ENCODE data around the gene UBAC1. TPM values are rescaled to one million over a fixed set of nuclear protein-coding genes. Genes with fewer than 3 reads are reported as not detected.

The UBAC1 gene
- polyA plus RNA-seq, 1 donor (not counting 4 experiments of a cell fraction or from before 2014, with no cell fraction given), result 50.7 TPM

- DNase-seq (ENCODE audit: low read depth, low spot score), result no peak
- H3K9me1 ChIP-seq (ENCODE audit: control insufficient read depth, extremely low read depth, insufficient read depth, low read length), result no peaks in the 10 kb centered on the region
- H2AFZ ChIP-seq (ENCODE audit: control insufficient read depth, low read length), result no peak overlapping the region
- H3K9ac ChIP-seq (ENCODE audit: control insufficient read depth, extremely low read depth, insufficient read depth, low read length), result no peak overlapping the region
- H3K4me2 ChIP-seq (ENCODE audit: control insufficient read depth, extremely low read depth, insufficient read depth, low read depth, low read length), result no peak overlapping the region
- no peak overlapping the region for H3K27ac ChIP-seq (ENCODE audit: control insufficient read depth, insufficient read depth, low read length)
- no peak for TF ChIP-seq CTCF (optimal IDR thresholded peaks at IDR 0.05 in 1 of 3, IDR thresholded peaks at IDR 0.05 in 1 of 3, conservative IDR thresholded peaks at IDR 0.05 in 1 of 3; ENCODE audit: extremely low read depth in 1 of 3, insufficient read depth in 2 of 3, low read length in 3 of 3)
- peak; percentile 82 for TF ChIP-seq EZH2 (IDR thresholded peaks at IDR 0.05; ENCODE audit: low read length)
- H3K36me3 ChIP-seq (ENCODE audit: control insufficient read depth in 2 of 2, extremely low read depth in 1 of 2, insufficient read depth in 2 of 2, low read length in 2 of 2), result no peaks in the 10 kb centered on the region
- no peaks in the 10 kb centered on the region for H4K20me1 ChIP-seq (ENCODE audit: control insufficient read depth, extremely low read depth, insufficient read depth, low read length)
- H3K79me2 ChIP-seq (ENCODE audit: control insufficient read depth, insufficient read depth, low read length), result no peaks in the 10 kb centered on the region
- peaks cover 50% of the 10 kb centered on the region for H3K27me3 ChIP-seq (ENCODE audit: control insufficient read depth, extremely low read depth, insufficient read depth, low read length)
- dilution Hi-C loops (cut with MboI; ENCODE audit: extremely low pct_ligation_motif_present, low sequenced_read_pairs), result no loop called here
- no peaks in the 10 kb centered on the region for H3K9me3 ChIP-seq (ENCODE audit: control insufficient read depth, low read depth, low read length)
- no peak overlapping the region for H3K4me3 ChIP-seq (ENCODE audit: control insufficient read depth in 2 of 3, extremely low read depth in 1 of 3, insufficient read depth in 2 of 3, low read depth in 1 of 3, low read length in 3 of 3)
- H3K4me1 ChIP-seq (ENCODE audit: control insufficient read depth, extremely low read depth, insufficient read depth, low read length), result peaks cover 10% of the 10 kb centered on the region
- no peak for FAIRE-seq
Observed at GRCh38 chr9:135989722-135990467, 28.7 kb upstream of the UBAC1 start.

- Histone ChIP-seq H2AFZ (ENCODE audit: control insufficient read depth, low read length) (no peak overlapping the region), H3K4me3 (ENCODE audit: control insufficient read depth in 2 of 3, extremely low read depth in 1 of 3, insufficient read depth in 2 of 3, low read depth in 1 of 3, low read length in 3 of 3) (no peak overlapping the region), H3K9me1 (ENCODE audit: control insufficient read depth, extremely low read depth, insufficient read depth, low read length) (no peaks in the 10 kb centered on the region), H3K4me1 (ENCODE audit: control insufficient read depth, extremely low read depth, insufficient read depth, low read length) (peaks cover 10% of the 10 kb centered on the region), H3K27ac (ENCODE audit: control insufficient read depth, insufficient read depth, low read length) (no peak overlapping the region), H3K27me3 (ENCODE audit: control insufficient read depth, extremely low read depth, insufficient read depth, low read length) (peaks cover 57% of the 10 kb centered on the region), H3K36me3 (ENCODE audit: control insufficient read depth in 2 of 2, extremely low read depth in 1 of 2, insufficient read depth in 2 of 2, low read length in 2 of 2) (no peaks in the 10 kb centered on the region), H4K20me1 (ENCODE audit: control insufficient read depth, extremely low read depth, insufficient read depth, low read length) (no peaks in the 10 kb centered on the region), H3K79me2 (ENCODE audit: control insufficient read depth, insufficient read depth, low read length) (no peaks in the 10 kb centered on the region), H3K4me2 (ENCODE audit: control insufficient read depth, extremely low read depth, insufficient read depth, low read depth, low read length) (no peak overlapping the region), H3K9me3 (ENCODE audit: control insufficient read depth, low read depth, low read length) (no peaks in the 10 kb centered on the region), H3K9ac (ENCODE audit: control insufficient read depth, extremely low read depth, insufficient read depth, low read length) (no peak overlapping the region)
- dilution Hi-C loops (cut with MboI; ENCODE audit: extremely low pct_ligation_motif_present, low sequenced_read_pairs), result no loop called here
- DNase-seq (ENCODE audit: low read depth, low spot score) (no peak), FAIRE-seq (no peak)
- no peak for TF ChIP-seq EZH2 (IDR thresholded peaks at IDR 0.05; ENCODE audit: low read length)
- TF ChIP-seq CTCF (optimal IDR thresholded peaks at IDR 0.05 in 1 of 3, IDR thresholded peaks at IDR 0.05 in 1 of 3, conservative IDR thresholded peaks at IDR 0.05 in 1 of 3; ENCODE audit: extremely low read depth in 1 of 3, insufficient read depth in 2 of 3, low read length in 3 of 3), result no peak
Observed at GRCh38 chr9:135989157-135989556, 28.0 kb upstream of the UBAC1 start.
